ENCODE data around the gene DPM2. TPM values are rescaled to one million over a fixed set of nuclear protein-coding genes. Genes with fewer than 3 reads are reported as not detected.
A peak's percentile ranks its signal among the peaks of the same experiment; 100 is the strongest.

DPM2 gene
- total RNA-seq, 1 experiment from 2014 or later: 56.1 TPM

DNA sequence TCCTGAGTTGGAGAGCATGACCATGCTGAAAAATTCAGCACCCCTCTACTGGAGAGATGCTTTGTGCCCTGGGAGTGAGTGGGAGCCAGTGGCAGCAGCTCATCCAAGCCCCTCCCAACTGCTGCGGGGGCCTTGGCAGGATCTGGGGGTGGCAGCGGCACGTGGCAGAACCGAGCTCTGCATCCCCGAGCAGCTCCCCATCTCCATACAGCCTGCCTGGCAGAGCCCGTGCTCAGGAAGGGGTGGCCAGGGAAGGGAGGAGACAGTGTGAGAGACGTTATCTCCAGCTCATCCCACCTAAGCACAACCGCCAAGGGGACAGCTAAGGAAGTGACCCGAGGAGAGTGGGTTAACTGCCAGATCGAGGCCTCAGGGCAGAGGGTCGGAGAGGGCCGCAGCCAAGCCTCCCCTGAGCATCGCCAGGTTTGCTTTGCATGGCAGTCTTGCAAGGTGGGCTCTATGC is 17.2 kb upstream of the DPM2 start:
- Mint-ChIP-seq H3K27me3 (ENCODE audit: low read depth) (no peaks in the 10 kb centered on the region), H3K4me3 (no peak overlapping the region), H3K36me3 (no peaks in the 10 kb centered on the region), H3K9me3 (peaks cover 4% of the 10 kb centered on the region; the same call in 1 of the 2 replicates), H3K27ac (no peak overlapping the region), H3K4me1 (peaks cover 12% of the 10 kb centered on the region)
- POLR2A ChIA-PET: interaction anchor here (0.6 to 1.4 kb wide), 3 partner anchors 17 to 79 kb away, joined by 3 to 4 read pairs (median 3); partner anchors contain the start of gene DPM2
- ATAC-seq: no peak
- TF ChIP-seq RORB (CRISPR knock-in tag; IDR thresholded peaks at IDR 0.05) (no peak), SMAD3 (CRISPR knock-in tag; IDR thresholded peaks at IDR 0.05; ENCODE audit: borderline replicate concordance) (no peak), MYBL2 (CRISPR knock-in tag; IDR thresholded peaks at IDR 0.05) (no peak), TEAD4 (CRISPR knock-in tag; IDR thresholded peaks at IDR 0.05) (no peak), CREM (CRISPR knock-in tag; IDR thresholded peaks at IDR 0.05) (no peak), ZNF423 (CRISPR knock-in tag; IDR thresholded peaks at IDR 0.05) (no peak), ZNF416 (CRISPR knock-in tag; IDR thresholded peaks at IDR 0.05) (no peak), ELF4 (CRISPR knock-in tag; IDR thresholded peaks at IDR 0.05; ENCODE audit: low read depth) (no peak)
- TF ChIP-seq, protein P1, sequence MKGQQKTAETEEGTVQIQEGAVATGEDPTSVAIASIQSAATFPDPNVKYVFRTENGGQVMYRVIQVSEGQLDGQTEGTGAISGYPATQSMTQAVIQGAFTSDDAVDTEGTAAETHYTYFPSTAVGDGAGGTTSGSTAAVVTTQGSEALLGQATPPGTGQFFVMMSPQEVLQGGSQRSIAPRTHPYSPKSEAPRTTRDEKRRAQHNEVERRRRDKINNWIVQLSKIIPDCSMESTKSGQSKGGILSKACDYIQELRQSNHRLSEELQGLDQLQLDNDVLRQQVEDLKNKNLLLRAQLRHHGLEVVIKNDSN (CRISPR knock-in tag; IDR thresholded peaks at IDR 0.05): no peak
- TF ChIP-seq, protein P2, sequence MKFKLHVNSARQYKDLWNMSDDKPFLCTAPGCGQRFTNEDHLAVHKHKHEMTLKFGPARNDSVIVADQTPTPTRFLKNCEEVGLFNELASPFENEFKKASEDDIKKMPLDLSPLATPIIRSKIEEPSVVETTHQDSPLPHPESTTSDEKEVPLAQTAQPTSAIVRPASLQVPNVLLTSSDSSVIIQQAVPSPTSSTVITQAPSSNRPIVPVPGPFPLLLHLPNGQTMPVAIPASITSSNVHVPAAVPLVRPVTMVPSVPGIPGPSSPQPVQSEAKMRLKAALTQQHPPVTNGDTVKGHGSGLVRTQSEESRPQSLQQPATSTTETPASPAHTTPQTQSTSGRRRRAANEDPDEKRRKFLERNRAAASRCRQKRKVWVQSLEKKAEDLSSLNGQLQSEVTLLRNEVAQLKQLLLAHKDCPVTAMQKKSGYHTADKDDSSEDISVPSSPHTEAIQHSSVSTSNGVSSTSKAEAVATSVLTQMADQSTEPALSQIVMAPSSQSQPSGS (CRISPR knock-in tag; IDR thresholded peaks at IDR 0.05; ENCODE audit: borderline replicate concordance, low read depth): no peak
- TF ChIP-seq, protein P3, sequence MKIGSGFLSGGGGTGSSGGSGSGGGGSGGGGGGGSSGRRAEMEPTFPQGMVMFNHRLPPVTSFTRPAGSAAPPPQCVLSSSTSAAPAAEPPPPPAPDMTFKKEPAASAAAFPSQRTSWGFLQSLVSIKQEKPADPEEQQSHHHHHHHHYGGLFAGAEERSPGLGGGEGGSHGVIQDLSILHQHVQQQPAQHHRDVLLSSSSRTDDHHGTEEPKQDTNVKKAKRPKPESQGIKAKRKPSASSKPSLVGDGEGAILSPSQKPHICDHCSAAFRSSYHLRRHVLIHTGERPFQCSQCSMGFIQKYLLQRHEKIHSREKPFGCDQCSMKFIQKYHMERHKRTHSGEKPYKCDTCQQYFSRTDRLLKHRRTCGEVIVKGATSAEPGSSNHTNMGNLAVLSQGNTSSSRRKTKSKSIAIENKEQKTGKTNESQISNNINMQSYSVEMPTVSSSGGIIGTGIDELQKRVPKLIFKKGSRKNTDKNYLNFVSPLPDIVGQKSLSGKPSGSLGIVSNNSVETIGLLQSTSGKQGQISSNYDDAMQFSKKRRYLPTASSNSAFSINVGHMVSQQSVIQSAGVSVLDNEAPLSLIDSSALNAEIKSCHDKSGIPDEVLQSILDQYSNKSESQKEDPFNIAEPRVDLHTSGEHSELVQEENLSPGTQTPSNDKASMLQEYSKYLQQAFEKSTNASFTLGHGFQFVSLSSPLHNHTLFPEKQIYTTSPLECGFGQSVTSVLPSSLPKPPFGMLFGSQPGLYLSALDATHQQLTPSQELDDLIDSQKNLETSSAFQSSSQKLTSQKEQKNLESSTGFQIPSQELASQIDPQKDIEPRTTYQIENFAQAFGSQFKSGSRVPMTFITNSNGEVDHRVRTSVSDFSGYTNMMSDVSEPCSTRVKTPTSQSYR (CRISPR knock-in tag; IDR thresholded peaks at IDR 0.05): no peak
- TF ChIP-seq, protein P4, sequence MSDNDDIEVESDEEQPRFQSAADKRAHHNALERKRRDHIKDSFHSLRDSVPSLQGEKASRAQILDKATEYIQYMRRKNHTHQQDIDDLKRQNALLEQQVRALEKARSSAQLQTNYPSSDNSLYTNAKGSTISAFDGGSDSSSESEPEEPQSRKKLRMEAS (CRISPR knock-in tag; IDR thresholded peaks at IDR 0.05): no peak
- TF ChIP-seq, protein P5, sequence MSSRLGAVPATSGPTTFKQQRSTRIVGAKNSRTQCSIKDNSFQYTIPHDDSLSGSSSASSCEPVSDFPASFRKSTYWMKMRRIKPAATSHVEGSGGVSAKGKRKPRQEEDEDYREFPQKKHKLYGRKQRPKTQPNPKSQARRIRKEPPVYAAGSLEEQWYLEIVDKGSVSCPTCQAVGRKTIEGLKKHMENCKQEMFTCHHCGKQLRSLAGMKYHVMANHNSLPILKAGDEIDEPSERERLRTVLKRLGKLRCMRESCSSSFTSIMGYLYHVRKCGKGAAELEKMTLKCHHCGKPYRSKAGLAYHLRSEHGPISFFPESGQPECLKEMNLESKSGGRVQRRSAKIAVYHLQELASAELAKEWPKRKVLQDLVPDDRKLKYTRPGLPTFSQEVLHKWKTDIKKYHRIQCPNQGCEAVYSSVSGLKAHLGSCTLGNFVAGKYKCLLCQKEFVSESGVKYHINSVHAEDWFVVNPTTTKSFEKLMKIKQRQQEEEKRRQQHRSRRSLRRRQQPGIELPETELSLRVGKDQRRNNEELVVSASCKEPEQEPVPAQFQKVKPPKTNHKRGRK (CRISPR knock-in tag; IDR thresholded peaks at IDR 0.05; ENCODE audit: borderline replicate concordance): no peak
- DNase-seq (ENCODE audit: low spot score): no peak
- CTCF ChIA-PET: interaction anchor here (0.9 to 5.5 kb wide), 27 partner anchors 8 to 196 kb away, joined by 3 to 121 read pairs (median 6); partner anchors contain the start of genes EEIG1, NAIF1 and PIP5KL1

DNA sequence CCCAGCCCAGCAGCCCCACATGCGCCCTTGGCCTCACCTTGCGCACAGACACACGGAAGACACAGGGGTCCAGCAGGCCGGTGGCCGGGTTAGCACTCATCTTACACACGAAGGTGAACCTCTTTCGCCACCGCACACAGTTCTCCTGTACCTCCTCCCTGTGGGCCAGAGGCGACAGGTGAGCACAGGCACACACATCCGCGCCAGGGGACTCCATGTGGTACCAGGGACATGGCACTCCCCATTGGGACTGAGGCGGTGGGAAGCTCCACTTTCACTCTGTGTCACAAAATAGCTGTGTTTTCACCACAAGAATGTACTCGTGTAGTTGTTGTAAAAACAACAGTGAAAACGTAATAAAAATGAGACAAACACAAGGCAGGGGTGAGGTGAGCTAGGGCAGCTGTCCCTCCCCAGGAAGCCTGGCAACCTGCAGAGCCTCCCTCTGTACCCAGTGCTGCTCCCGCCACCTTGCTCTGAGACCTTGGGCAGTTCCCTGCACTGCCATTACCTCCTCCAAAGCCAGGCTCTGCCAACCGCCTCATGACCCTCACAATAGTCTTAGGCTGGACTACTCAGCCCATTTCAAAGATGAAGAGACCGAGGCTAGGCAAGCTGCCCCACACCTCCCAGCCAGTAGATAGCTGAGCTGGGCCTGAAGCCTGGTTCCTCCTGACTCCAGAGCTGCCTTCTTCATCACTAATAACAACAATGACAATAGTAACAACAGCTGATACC is 16.3 kb upstream of the DPM2 start:
- peaks cover 4% of the 10 kb centered on the region; the same call in 1 of the 2 replicates for H3K9me3 Mint-ChIP-seq
- TF ChIP-seq, protein P6, sequence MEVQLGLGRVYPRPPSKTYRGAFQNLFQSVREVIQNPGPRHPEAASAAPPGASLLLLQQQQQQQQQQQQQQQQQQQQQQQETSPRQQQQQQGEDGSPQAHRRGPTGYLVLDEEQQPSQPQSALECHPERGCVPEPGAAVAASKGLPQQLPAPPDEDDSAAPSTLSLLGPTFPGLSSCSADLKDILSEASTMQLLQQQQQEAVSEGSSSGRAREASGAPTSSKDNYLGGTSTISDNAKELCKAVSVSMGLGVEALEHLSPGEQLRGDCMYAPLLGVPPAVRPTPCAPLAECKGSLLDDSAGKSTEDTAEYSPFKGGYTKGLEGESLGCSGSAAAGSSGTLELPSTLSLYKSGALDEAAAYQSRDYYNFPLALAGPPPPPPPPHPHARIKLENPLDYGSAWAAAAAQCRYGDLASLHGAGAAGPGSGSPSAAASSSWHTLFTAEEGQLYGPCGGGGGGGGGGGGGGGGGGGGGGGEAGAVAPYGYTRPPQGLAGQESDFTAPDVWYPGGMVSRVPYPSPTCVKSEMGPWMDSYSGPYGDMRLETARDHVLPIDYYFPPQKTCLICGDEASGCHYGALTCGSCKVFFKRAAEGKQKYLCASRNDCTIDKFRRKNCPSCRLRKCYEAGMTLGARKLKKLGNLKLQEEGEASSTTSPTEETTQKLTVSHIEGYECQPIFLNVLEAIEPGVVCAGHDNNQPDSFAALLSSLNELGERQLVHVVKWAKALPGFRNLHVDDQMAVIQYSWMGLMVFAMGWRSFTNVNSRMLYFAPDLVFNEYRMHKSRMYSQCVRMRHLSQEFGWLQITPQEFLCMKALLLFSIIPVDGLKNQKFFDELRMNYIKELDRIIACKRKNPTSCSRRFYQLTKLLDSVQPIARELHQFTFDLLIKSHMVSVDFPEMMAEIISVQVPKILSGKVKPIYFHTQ (CRISPR knock-in tag; IDR thresholded peaks at IDR 0.05): no peak
- ATAC-seq (no peak), DNase-seq (ENCODE audit: low spot score) (no peak)
- CTCF ChIA-PET: interaction anchor here (1.1 to 5.5 kb wide), 10 partner anchors 11 to 171 kb away, joined by 3 to 121 read pairs (median 16); partner anchors contain the start of gene EEIG1
- POLR2A ChIA-PET: interaction anchor here (1.4 kb wide), 1 partner anchor 80 kb away, joined by 3 read pairs; no protein-coding TSS in a partner anchor
- H3K36me3 Mint-ChIP-seq: no peaks in the 10 kb centered on the region
- H3K4me1 Mint-ChIP-seq: peaks cover 10% of the 10 kb centered on the region
- peak overlapping the region; percentile 23; the same call in 1 of the 2 replicates for H3K27ac Mint-ChIP-seq
- H3K4me3 Mint-ChIP-seq: no peak overlapping the region
- no peaks in the 10 kb centered on the region for H3K27me3 Mint-ChIP-seq (ENCODE audit: low read depth)
